PFSK-1 (cell line): Measurements from ENCODE around the gene KIAA1755.

Experiments used
- FOXP2 ChIP-seq: optimal IDR thresholded peaks from 2 replicates; pipeline ENCODE3; 2011; ENCODE audit warnings: borderline replicate concordance, control low read depth, inconsistent platforms; ENCODE audit not compliant: insufficient read depth; ENCODE audit errors: extremely low read length, extremely low read depth
- POLR2AphosphoS5 ChIP-seq: IDR thresholded peaks from 2 replicates; pipeline ENCODE4 v1.6.1; 2012; ENCODE audit warnings: low read depth, mild to moderate bottlenecking, control low read depth, low read length, moderate library complexity
- REST ChIP-seq, 2 experiments: IDR thresholded peaks; 2 replicates each; pipeline versions ENCODE4 v1.6.1 to v1.8.0; 2011 to 2012; ENCODE audit warnings: low read depth in 2 of 2, low read length in 2 of 2, control low read depth in 1 of 2, inconsistent platforms in 1 of 2, mild to moderate bottlenecking in 1 of 2, moderate library complexity in 1 of 2; ENCODE audit not compliant: insufficient read depth in 1 of 2
- SIN3A ChIP-seq: IDR thresholded peaks from 2 replicates; pipeline ENCODE4 v1.6.1; 2012; ENCODE audit warnings: mild to moderate bottlenecking, low read length, moderate library complexity, borderline replicate concordance; ENCODE audit not compliant: insufficient read depth
- TAF1 ChIP-seq: IDR thresholded peaks from 2 replicates; pipeline ENCODE4 v1.6.1; 2012; ENCODE audit warnings: low read length, control low read depth, borderline replicate concordance; ENCODE audit not compliant: insufficient read depth

The KIAA1755 gene

GRCh38 chr20:38290829-38291814, 30.6 kb upstream of the KIAA1755 start:
- TF ChIP-seq POLR2AphosphoS5: no peak
- peak; percentile 55 for TF ChIP-seq FOXP2

GRCh38 chr20:38286586-38287531, 26.3 kb upstream of the KIAA1755 start:
- peak; percentile 71 for TF ChIP-seq POLR2AphosphoS5
- TF ChIP-seq TAF1: no peak

GRCh38 chr20:38284893-38285444, 24.4 kb upstream of the KIAA1755 start:
- 0 out of 2 replicates have a peak, but pooled peaks have one; percentile 10 for TF ChIP-seq SIN3A
- no peak for TF ChIP-seq FOXP2
- 0 out of 2 replicates have a peak, but pooled peaks have one; percentile 48 for TF ChIP-seq POLR2AphosphoS5
- no peak for TF ChIP-seq REST (IDR thresholded peaks at IDR 0.05; ENCODE audit: insufficient read depth in 1 of 2, low read depth in 2 of 2, low read length in 2 of 2)
- TF ChIP-seq TAF1: no peak

- TF ChIP-seq REST (IDR thresholded peaks at IDR 0.05; ENCODE audit: insufficient read depth in 1 of 2, low read depth in 2 of 2, low read length in 2 of 2): no peak
- TF ChIP-seq TAF1: no peak
- TF ChIP-seq FOXP2: no peak
- no peak for TF ChIP-seq SIN3A
- TF ChIP-seq POLR2AphosphoS5: no peak
Observed at GRCh38 chr20:38283236-38283635, 22.7 kb upstream of the KIAA1755 start.

- no peak for TF ChIP-seq SIN3A
- TF ChIP-seq REST (IDR thresholded peaks at IDR 0.05; ENCODE audit: insufficient read depth in 1 of 2, low read depth in 2 of 2, low read length in 2 of 2): no peak
- no peak for TF ChIP-seq FOXP2
- no peak for TF ChIP-seq TAF1
- no peak for TF ChIP-seq POLR2AphosphoS5
Observed at GRCh38 chr20:38278763-38279162, 18.2 kb upstream of the KIAA1755 start.
